Measurements from ENCODE around the gene LIME1.

The LIME1 gene

DNA sequence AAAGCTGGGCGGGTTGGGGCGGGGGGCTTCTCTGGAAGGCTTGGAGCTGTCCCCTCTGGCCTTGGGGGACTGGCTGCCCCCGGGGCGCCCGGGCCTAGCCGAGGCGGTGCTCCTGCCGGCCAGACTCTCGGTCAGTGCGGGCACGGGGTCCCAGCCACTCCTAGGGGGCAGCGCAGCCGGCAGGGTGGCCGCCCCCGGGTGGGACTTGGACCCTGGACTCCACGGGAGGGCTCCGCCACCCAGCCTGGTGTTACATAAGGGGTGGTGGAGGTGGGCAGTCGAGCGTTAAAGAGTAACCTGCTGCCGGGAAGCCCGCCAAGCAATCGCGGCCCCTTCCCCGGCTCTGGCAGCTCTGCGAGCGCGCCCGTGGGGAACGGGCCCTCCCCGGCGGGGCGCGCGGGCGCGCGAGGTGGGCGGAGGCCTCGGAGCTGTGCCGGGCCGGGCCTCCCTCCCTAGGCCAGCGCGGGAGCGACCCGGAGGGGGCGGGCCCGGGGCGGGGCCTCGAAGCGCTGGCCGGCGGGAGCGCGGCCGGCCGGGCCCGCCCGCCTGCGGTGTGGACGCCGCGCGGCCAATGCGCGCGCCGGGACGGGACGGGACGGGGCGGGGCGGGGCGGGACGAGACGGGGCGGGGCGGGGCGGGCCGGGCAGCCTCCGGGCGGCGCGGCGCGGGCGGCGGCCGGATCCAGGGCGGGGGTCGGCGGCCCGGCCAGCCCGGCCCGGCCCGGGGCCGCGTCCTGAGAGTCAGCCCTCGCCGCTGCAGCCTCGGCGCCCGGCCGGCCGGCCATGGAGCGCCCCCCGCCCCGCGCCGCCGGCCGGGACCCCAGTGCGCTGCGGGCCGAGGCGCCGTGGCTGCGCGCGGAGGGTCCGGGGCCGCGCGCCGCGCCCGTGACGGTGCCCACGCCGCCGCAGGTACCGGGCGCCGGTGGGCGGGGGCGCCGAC is 2.9 kb downstream of the LIME1 start, which contains the start of gene SLC2A4RG:
Gene SLC2A4RG, plus strand, starts transcription at position 647 of the 940 bp plus-strand sequence. Its CDS starts 137 bp downstream, at position 784.
- DNase-seq = peak; percentile 59

DNA sequence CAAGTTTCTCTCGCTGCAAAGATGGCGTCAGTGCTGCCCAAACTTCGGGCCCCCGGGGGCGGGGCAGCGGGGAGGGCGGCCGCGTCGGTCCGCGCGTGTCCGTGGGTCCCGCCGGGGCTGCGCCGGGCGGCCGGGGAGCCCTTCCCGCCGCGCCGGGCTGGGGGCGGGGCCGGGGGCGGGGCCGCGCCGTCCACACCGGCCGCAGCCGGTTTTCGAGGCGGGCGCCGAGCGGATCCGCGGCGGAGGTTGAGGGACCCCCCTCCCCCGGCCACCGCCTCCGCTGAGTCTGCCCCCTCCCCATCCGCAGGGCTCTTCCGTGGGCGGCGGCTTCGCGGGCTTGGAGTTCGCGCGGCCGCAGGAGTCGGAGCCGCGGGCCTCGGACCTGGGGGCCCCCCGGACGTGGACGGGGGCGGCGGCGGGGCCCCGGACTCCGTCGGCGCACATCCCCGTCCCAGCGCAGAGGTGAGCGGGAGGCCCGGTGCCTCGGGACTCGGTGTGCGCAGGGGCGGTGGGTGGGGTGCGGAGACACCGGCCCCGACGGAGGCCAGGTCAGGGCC is 3.7 kb downstream of the LIME1 start:
- DNase-seq = peak; percentile 42

DNA sequence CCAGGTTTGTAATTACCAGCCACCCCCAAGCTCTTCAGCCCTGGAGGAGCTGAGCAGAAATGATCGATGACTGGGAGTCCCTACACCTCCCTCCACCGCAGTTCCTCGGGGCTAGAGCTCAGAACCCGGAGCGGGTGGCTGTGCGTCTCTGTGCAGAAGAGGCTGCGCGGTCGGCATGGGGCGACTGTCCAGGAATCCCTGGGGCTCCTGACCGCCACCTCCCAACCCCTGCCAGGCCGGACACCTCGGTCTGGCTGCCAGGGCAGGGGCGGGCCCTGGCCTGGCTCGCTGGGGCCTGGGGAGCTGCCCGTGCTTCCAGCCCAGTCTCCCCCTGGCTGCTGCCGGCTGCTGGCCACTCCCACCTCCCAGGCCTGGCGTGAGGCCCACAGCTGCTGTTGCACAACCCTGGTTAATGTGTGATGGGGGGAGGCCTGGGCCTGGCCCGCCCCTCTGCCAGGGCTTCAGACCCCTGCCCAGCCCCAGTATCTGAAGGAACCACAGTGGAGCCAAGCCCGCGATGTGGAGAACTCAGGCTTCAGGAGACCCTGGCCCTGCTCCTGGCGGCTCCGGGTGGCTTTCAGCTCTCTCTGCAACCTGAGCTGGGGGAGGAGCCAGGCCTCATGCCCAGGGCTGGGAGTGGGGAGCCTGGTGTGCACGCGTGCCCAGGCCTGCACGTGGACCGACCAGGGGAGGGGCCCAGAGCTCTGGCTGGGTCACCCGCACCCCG is 4.3 kb downstream of the LIME1 start:
- DNase-seq = peak; percentile 35

GRCh38 chr20:63741354-63741675 is 4.9 kb downstream of the LIME1 start:
- no peak for DNase-seq

GRCh38 chr20:63741676-63742380 is 5.4 kb downstream of the LIME1 start:
- no peak for DNase-seq

DNA sequence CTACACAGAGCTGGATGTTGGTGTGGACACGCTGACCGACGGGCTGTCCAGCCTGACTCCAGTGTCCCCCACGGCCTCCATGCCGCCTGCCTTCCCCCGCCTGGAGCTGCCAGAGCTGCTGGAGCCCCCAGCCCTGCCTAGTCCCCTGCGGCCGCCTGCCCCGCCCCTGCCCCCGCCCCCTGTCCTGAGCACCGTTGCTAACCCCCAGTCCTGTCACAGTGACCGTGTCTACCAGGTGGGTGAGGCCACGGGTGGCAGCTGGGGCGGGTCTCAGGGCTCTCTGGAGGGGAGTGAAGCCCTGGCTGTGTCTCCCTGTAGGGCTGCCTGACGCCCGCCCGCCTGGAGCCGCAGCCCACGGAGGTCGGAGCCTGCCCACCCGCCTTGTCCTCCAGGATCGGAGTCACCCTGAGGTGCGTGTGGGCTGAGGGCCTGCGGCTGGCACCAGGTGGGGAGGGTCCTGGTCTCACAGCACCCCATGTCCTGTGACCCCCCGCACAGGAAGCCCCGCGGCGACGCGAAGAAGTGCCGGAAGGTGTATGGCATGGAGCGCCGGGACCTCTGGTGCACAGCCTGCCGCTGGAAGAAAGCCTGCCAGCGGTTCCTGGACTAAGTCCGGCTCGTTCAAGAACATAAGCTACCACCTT is 6.0 kb downstream of the LIME1 start:
- DNase-seq = no peak

DNA sequence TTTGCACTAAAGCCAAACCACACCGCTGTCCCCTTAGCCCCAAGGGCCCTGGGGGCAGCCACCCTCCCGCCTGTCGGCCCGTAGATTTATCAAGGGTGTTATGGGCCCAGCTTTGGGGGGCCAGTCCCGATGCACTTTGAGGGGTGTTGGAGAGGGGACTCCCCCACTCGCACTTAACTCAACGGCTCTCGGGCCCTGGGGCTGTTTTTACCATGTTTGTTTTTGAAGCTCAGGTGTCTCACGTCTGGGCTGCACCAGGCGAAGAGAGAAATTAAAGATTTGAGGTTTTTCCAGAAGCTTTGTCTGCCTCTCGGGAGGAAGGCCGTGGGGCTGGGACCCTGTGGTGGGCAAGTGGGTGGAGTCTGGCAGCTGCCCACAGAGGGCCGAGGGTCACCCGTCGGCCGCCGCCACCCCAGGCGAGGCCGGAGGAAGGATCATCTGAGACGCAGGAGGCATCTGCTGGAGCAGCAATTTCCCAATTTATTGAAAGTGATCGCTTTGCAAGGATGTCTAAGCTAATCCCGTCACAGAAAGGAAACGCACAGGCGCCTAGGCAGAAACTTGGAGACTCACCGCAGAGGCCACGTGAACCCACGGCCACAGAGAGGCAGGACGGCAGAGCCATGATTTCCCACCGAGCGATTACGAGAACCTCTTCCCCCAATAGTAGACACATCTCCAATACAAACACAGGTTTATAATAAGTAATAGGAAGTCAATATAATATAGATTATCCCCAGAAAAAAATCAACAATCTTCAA is 6.9 kb downstream of the LIME1 start:
- DNase-seq = no peak

DNA sequence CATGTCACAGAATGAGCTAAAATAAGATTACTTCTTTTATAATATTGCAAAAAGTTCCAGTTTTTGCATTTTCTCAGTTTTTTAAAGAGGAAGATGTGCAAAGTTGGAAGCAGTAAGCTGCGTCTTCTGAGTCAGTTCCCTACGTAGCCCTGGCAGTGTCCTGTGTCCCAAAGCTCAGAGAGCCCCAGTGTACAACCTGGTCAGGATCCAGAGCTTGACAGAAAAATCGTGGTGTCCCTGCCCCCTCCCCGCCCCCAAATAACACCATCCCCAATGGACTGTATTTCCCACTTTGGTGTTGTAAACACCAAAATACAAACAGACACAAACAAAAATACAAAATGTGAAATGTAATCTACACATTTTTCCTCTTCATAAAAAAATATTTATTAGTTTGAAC is 7.7 kb downstream of the LIME1 start:
- DNase-seq = no peak

DNA sequence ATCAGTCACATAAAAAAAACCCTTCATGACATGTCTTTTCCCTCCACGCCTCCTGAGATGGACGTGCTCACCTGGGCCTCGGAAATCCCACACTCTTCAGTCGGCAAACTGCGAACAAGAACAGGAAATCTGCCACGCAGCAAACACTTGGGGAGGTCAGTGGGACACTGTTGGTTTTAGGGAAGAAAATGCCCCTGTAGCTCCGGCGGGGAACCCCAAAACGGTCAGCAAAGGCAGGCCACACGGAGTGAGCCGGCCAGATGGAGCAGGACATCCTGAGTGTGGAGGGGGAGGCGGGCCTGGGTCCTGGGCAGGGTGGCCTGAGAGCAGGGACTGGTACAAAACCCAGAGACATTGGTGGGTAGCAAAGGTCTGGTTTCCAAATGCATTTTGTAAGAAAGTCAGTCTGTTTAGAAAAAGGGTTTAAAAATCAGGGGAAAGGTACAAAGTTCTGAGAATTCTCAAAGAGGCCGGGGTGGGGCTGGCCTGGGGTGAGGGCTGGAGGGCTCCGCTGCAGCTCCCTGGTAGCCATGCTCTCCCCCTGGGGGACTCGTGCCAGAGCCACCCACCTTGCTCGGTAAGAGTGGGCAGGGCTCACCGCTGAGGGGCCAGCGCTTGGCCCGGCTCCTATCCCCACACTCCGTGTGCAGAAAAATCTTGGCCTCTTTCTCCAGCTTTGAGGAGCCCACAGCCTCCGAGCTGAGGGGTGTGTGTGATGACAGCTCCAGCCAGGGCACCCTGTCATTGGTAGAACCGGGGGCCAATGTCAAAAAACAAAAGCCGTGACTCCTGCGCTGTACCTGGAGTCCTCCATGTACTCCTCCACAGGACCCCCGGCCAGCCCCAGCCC is 8.3 kb downstream of the LIME1 start:
- DNase-seq = no peak

DNA sequence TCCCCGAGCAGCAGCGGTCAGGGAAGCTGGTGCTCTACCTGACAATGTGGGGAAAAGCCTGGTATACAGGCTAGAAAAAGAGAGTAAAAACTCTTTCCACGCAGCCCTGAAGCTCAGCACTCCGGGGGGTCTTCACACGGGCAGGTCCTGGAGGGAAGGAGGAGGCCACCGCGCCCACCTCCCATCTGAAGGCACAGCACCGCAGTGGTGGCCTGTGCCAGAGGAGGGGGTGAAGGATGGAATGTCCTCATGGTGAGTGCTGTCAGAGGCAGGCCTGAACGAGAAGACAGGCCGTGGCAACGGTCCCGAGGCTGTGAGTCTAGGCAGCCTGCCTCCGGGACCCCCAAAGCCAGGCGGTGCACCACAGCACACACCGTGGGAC is 9.0 kb downstream of the LIME1 start:
- DNase-seq = no peak

DNA sequence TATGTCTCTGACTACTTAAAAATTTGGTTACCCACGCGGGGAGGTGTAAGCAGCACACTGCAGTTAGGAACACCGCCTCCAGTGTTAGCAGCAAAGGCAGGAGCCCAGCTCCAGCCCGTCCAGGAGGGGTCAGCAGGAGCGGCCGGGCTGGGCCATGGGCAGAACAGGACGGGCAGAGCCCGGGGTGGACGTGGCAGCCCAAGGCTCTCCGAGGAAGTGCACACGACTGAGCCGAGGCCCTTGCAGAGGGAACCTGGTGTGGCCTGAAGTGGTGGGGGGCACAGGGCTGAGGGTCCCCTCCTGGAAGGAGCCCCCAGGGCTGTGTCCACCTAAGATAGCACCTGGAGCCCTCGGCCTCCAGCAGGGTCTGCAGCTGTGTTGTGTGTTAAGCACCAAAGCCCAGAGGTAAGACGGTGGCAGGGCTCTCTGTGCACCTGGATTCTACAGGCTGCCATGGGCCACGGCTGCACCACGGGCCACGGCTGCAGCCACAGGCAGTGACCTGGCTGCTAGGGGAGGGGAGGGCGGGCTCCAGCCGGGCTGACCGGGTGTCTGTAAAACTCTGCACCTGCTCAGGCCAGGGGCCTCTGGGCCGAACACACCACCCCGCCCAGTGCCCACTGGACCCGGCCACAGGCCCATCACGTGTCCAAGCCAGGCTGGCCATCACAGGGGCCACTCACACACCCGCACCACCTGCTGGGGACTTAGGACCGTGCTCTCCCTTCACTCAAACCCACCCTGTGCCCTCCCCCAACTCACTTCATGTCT is 9.7 kb downstream of the LIME1 start:
- no peak for DNase-seq

DNA sequence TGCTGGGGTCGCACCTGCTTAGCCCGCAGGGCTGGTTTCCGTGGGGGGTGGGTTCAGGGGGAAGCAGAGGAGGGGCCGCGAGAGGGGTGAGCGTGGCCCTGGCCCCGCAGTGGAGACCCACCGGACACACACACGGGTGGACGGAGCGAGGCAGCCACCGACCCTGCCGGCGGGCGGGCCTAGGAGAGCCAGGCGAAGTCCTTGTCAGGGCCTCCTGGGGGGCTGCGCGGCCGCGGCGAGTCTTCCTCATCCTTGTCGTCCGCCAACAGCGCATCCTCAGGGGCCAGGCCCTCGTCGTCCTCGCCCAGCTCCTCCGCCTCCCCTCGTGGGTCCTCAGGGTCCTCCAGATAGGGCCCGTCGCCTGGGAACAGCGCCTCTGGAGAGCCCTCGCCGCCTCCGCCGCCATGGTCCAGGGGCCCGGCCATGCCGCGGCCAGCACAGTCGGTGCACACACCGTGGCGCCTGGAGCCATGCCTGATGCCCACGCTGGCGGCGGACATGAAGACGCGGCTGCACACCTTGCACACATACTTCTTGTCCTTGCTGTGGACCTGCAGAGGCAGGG is 10.4 kb downstream of the LIME1 start:
- DNase-seq = no peak

DNA sequence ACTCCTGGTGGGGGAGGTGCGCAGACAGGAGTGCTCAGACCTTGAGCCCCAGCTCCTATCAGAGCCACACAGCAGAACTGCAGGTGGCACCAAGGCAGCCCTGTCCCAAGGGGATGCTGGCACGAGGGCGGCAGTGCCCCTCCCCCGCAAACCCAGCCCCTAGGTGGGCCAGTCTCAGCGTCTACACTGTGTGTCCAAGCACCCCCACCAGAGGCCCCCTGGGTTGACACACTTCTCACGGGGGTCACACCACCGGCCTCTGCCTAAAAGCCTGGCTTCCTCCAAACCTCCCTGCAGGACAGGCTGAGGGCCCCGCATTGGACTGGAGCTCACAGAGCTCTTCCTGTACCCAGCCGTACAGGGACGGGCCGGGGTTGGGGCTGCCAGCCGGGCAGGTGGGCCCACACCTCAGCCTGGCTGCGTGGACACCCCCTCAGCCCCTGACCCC is 11.2 kb downstream of the LIME1 start:
- DNase-seq = no peak

DNA sequence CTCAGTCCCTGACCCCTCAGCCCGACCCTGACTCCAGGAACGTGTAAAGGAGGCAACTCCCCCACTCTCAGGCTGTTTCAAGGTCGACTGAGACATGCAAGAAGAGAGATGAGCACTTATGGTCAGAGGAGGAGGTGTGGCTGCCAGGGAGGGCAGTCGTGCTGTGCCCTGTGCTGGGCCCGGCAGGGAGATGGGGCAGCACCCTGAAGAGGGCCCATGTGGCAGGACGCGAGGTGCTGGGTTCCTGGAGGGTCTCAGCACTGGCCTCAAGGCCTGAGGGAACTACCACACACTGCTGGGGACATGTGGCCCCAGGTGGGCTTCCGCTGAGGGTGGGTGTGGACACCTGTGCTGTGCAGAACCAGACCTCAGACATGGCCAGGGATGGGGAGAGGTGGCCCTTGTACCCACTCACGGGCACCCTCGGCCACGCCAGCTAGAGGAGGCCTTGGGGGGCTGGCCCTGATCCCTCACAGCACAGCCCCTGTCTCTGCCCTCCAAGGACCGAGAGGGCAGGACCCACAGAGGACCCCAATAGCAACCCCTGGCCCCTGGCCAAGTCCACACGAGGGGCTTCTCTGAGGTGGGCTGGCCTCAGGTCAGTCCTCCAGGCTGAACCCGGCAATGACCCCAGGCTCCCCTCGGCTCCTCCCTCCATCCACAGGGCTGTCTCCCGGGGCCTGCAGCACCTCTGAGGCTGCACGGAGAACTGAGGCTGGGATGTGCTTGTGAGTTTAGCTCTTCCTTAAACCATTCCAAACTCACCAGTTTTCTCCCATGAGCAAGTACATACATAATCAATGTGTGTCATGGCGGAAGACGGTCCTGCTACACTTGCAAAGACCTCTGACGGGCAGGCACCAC is 11.8 kb downstream of the LIME1 start:
- DNase-seq = no peak

DNA sequence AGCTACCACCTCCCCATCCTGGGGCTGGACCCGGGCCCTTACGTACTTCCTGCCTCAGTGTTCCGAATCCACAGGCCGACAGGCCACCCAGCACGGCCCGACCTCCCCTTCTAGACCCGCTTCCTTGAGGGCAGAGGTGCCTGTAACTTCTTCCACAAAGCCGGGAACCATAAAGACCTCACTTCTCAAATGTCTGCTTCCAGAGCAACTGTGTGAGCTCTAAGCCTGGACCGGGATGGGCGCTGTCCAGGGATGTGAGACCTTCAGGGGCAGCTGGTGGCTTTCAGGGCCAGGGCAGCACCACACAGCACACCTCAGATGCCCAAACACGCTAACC is 12.4 kb downstream of the LIME1 start:
- DNase-seq = no peak

- DNase-seq = no peak
These were observed 13.4 kb downstream of the LIME1 start for GRCh38 chr20:63749597-63750508.

DNA sequence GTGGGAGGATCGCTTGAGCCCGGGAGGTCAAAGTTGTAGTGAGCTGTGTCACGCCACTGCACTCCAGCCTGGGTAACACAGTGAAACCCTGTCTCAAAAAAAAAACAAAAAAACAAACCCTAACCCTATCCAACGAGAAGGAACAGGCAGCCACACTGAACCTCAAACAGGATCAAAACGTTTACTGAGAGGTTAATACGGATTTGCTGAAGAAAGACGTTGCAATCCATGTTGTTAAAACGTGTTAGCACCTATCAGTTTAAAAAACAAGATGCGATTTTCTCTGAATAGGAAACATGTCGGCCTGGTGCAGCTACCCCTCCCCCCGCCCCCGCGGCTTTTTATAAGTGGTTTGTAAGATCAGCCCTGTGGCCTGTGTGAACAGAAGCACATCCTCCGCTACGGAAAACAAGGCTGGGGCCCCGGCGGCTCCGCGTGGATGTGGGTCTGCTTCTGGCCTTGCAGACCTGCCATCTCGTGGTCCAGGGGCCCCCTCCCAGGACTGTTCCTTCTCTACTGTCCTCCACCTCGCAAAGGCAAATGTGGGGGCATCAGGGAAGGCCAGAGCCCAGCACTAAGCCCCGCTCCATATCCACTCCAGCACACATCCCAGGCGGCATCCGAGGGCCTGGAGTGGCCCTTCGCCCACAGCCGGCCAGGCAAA is 14.5 kb downstream of the LIME1 start:
- DNase-seq = peak; percentile 74
